ENCODE data around the gene CASKIN1. TPM values are rescaled to one million over a fixed set of nuclear protein-coding genes. Genes with fewer than 3 reads are reported as not detected.

CASKIN1 gene
- total and polyA plus RNA-seq, 4 donors: under 0.01 to 0.17 (median 0.09) TPM; not detected in 1

DNA sequence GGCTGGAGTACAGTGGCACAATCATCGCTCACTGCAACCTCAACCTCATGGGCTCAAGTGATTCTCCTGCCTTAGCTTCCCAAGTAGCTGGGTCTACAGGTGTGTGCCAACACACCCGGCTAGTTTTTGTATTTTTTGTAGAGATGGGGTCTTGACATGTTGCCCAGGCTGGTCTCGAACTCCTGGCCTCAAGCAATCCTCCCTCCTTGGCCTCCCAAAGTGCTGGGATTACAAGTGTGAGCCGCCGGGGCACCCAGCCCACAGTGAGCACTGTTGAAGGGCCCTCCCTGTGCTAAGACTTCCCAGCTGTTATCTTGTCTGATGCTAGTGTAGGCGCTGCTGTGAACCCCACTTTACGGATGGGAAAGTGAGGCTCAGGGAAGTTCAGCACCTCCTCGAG lies 8.0 kb downstream of the CASKIN1 start (continued):
- TF ChIP-seq ZBTB33 (IDR thresholded peaks at IDR 0.05) (no peak), HNF4A (conservative IDR thresholded peaks at IDR 0.05) (no peak), SP1 (IDR thresholded peaks at IDR 0.05) (no peak), GABPA (IDR thresholded peaks at IDR 0.05 in 1 of 2, conservative IDR thresholded peaks at IDR 0.05 in 1 of 2) (no peak)

DNA sequence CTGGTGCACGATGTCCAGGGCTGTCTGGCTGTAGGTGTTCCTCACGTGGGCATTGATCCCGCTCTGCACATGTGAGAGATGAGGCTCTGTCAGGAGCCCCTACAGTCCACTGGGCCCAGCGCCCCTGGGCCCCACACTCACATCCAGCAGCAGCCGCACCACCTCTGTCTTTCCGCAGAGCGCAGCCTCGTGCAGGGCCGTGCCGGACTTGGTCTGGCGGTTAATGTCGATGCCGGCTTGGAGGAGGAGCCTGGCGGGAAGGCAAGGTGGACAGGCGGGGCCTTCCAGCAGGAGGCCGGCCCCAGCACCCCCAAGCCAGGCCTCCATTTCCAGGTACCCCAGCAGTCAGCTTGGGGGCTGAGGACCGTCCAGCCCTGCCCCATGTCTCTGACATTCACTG lies 9.2 kb downstream of the CASKIN1 start:
- Histone ChIP-seq H3K36me3 (ENCODE audit: control insufficient read depth in 4 of 4, insufficient read depth in 3 of 4, low read depth in 1 of 4, low read length in 3 of 4) (no peaks in the 10 kb centered on the region), H3K27ac (ENCODE audit: low read depth in 1 of 2, low read length in 2 of 2) (no peak overlapping the region), H3K4me3 (ENCODE audit: low read depth in 1 of 3, low read length in 3 of 3) (no peak overlapping the region), H3K4me1 (ENCODE audit: control insufficient read depth in 4 of 4, insufficient read depth in 4 of 4, low read length in 3 of 4) (no peaks in the 10 kb centered on the region), H3K27me3 (ENCODE audit: control insufficient read depth in 4 of 4, insufficient read depth in 4 of 4, low read length in 3 of 4) (no peaks in the 10 kb centered on the region), H3K9me3 (ENCODE audit: control insufficient read depth in 4 of 4, low read length in 3 of 4) (no peaks in the 10 kb centered on the region), H3K9ac (ENCODE audit: low read depth in 1 of 2, low read length in 2 of 2) (no peak overlapping the region)
- TF ChIP-seq RAD21 (IDR thresholded peaks at IDR 0.05): no peak
- TF ChIP-seq, protein P1, sequence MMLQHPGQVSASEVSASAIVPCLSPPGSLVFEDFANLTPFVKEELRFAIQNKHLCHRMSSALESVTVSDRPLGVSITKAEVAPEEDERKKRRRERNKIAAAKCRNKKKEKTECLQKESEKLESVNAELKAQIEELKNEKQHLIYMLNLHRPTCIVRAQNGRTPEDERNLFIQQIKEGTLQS (IDR thresholded peaks at IDR 0.05): no peak
- TF ChIP-seq TAF1 (conservative IDR thresholded peaks at IDR 0.05): no peak
- no peak for TF ChIP-seq HNF4G (IDR thresholded peaks at IDR 0.05)
- TF ChIP-seq ZBTB33 (IDR thresholded peaks at IDR 0.05): no peak
- TF ChIP-seq, protein P2, sequence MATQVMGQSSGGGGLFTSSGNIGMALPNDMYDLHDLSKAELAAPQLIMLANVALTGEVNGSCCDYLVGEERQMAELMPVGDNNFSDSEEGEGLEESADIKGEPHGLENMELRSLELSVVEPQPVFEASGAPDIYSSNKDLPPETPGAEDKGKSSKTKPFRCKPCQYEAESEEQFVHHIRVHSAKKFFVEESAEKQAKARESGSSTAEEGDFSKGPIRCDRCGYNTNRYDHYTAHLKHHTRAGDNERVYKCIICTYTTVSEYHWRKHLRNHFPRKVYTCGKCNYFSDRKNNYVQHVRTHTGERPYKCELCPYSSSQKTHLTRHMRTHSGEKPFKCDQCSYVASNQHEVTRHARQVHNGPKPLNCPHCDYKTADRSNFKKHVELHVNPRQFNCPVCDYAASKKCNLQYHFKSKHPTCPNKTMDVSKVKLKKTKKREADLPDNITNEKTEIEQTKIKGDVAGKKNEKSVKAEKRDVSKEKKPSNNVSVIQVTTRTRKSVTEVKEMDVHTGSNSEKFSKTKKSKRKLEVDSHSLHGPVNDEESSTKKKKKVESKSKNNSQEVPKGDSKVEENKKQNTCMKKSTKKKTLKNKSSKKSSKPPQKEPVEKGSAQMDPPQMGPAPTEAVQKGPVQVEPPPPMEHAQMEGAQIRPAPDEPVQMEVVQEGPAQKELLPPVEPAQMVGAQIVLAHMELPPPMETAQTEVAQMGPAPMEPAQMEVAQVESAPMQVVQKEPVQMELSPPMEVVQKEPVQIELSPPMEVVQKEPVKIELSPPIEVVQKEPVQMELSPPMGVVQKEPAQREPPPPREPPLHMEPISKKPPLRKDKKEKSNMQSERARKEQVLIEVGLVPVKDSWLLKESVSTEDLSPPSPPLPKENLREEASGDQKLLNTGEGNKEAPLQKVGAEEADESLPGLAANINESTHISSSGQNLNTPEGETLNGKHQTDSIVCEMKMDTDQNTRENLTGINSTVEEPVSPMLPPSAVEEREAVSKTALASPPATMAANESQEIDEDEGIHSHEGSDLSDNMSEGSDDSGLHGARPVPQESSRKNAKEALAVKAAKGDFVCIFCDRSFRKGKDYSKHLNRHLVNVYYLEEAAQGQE (IDR thresholded peaks at IDR 0.05): no peak
- no peak for TF ChIP-seq JUND (IDR thresholded peaks at IDR 0.05)
- no peak for TF ChIP-seq YY1 (IDR thresholded peaks at IDR 0.05)
- TF ChIP-seq FOXA1 (IDR thresholded peaks at IDR 0.05): no peak
- TF ChIP-seq SP1 (IDR thresholded peaks at IDR 0.05): no peak
- TF ChIP-seq FOXA2 (IDR thresholded peaks at IDR 0.05): no peak
- TF ChIP-seq MAX (IDR thresholded peaks at IDR 0.05): no peak
- no peak for TF ChIP-seq RXRA (IDR thresholded peaks at IDR 0.05)
- TF ChIP-seq CTCF (IDR thresholded peaks at IDR 0.05; ENCODE audit: low read depth, low read length, missing input control): no peak
- no peak for TF ChIP-seq HNF4A (conservative IDR thresholded peaks at IDR 0.05)
- TF ChIP-seq EGR1 (IDR thresholded peaks at IDR 0.05; ENCODE audit: low read depth in 2 of 2): no peak
- WGBS: 81% methylated on average over 17 of the region's 17 CpGs
- DNase-seq (ENCODE audit: low spot score): no peak
